MM.1S (cell line): Measurements from ENCODE around the gene GCFC2.

Experiments used
- DNase-seq: peaks from one replicate; pipeline ENCODE4 v3.0.0-alpha.2; 2015
- H2AFZ ChIP-seq: fragments of 300-600 bp; sonication (generic); 2 replicates; pipeline ENCODE4 v1.6.0; 2016; ENCODE audit warnings: antibody characterized with exemption, low read length
- H3F3A ChIP-seq: fragments of 300-600 bp; sonication (generic); 2 replicates; pipeline ENCODE4 v1.6.1; 2016; ENCODE audit warnings: mild to moderate bottlenecking, antibody characterized with exemption, low read length, moderate library complexity, mixed read lengths; ENCODE audit not compliant: insufficient read depth
- H3K27ac ChIP-seq: fragments of 300-600 bp; sonication (generic); 2 replicates; pipeline ENCODE4 v1.5.1; 2016; ENCODE audit warnings: mild to moderate bottlenecking, low read length
- H3K27me3 ChIP-seq: fragments of 300-600 bp; sonication (generic); replicated peaks from 2 replicates; pipeline ENCODE4 v1.6.0; 2016; ENCODE audit warnings: low read length; ENCODE audit not compliant: insufficient read depth
- H3K36me3 ChIP-seq: fragments of 300-600 bp; sonication (generic); replicated peaks from 2 replicates; pipeline ENCODE4 v1.6.1; 2016; ENCODE audit warnings: mild to moderate bottlenecking, low read length, mixed read lengths; ENCODE audit not compliant: insufficient read depth
- H3K4me1 ChIP-seq: fragments of 300-600 bp; sonication (generic); 2 replicates; pipeline ENCODE4 v1.6.1; 2016; ENCODE audit warnings: low read length, mixed read lengths
- H3K4me2 ChIP-seq: fragments of 300-600 bp; sonication (generic); 2 replicates; pipeline ENCODE4 v1.6.0; 2016; ENCODE audit warnings: low read depth, low read length
- H3K4me3 ChIP-seq: fragments of 300-600 bp; sonication (generic); 2 replicates; pipeline ENCODE4 v1.5.1; 2016; ENCODE audit warnings: low read length, mixed read lengths
- H3K79me2 ChIP-seq: fragments of 300-600 bp; sonication (generic); 2 replicates; pipeline ENCODE4 v1.6.1; 2016; ENCODE audit warnings: mixed run types, low read length, mixed read lengths
- H3K9ac ChIP-seq: fragments of 300-600 bp; sonication (generic); 2 replicates; pipeline ENCODE4 v1.6.1; 2016; ENCODE audit warnings: low read length, mixed read lengths
- H3K9me2 ChIP-seq: fragments of 300-600 bp; sonication (generic); replicated peaks from 2 replicates; pipeline ENCODE4 v1.6.1; 2016; ENCODE audit warnings: mild to moderate bottlenecking, low read length, mixed read lengths; ENCODE audit not compliant: insufficient read depth
- H3K9me3 ChIP-seq: fragments of 300-600 bp; sonication (generic); replicated peaks from 2 replicates; pipeline ENCODE4 v1.6.1; 2016; ENCODE audit warnings: mild to moderate bottlenecking, low read length, mixed read lengths; ENCODE audit not compliant: insufficient read depth
- H4K20me1 ChIP-seq: fragments of 300-600 bp; sonication (generic); 2 replicates; pipeline ENCODE4 v1.6.1; 2016; ENCODE audit warnings: mild to moderate bottlenecking, low read length, moderate library complexity, mixed read lengths; ENCODE audit not compliant: insufficient read depth
- EZH2 ChIP-seq: fragments of 300-600 bp; sonication (generic); optimal IDR thresholded peaks from 2 replicates; pipeline ENCODE3; 2017; ENCODE audit warnings: low read depth, mild to moderate bottlenecking, antibody characterized with exemption, low read length, mixed read lengths
- EZH2phosphoT487 ChIP-seq: fragments of 300-600 bp; sonication (generic); IDR thresholded peaks from 2 replicates; pipeline ENCODE4 v1.6.1; 2018; ENCODE audit warnings: antibody characterized with exemption, low read length
- TF ChIP-seq, protein P1 (sequence below): fragments of 300-600 bp; sonication (generic); IDR thresholded peaks from 2 replicates; pipeline ENCODE4 v1.5.1; 2016; ENCODE audit warnings: antibody characterized with exemption, low read length, mixed read lengths

The GCFC2 gene

DNA sequence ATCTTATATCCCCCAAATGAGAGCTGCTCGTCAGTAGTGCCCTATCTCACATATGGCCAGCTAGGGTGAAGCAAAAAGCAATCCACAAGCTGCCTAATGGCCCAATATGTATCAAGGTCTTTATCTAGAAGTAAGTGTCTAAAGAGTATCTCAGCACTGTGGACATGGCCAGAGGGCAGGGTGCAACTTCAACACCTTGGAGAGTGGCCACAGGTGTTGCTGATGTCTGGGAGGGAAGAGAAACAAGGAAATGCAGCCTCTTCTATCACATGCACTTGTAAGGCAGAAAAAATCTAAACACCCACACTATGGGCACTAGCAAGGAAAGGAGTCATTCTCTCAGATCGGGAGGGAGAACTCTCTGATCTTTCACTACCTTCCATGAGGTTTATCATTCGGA is 87.8 kb downstream of the GCFC2 start:
- Histone ChIP-seq H2AFZ (no peak overlapping the region), H3K36me3 (no peaks in the 10 kb centered on the region), H3K9me3 (no peaks in the 10 kb centered on the region), H3K4me2 (no peak overlapping the region), H3F3A (no peaks in the 10 kb centered on the region), H3K9me2 (no peaks in the 10 kb centered on the region), H3K27me3 (no peaks in the 10 kb centered on the region), H3K4me3 (no peak overlapping the region), H3K9ac (no peak overlapping the region), H3K27ac (no peak overlapping the region), H4K20me1 (no peaks in the 10 kb centered on the region), H3K79me2 (no peaks in the 10 kb centered on the region), H3K4me1 (no peaks in the 10 kb centered on the region)
- no peak for DNase-seq
- TF ChIP-seq EZH2 (no peak), EZH2phosphoT487 (no peak)
- TF ChIP-seq, protein P1, sequence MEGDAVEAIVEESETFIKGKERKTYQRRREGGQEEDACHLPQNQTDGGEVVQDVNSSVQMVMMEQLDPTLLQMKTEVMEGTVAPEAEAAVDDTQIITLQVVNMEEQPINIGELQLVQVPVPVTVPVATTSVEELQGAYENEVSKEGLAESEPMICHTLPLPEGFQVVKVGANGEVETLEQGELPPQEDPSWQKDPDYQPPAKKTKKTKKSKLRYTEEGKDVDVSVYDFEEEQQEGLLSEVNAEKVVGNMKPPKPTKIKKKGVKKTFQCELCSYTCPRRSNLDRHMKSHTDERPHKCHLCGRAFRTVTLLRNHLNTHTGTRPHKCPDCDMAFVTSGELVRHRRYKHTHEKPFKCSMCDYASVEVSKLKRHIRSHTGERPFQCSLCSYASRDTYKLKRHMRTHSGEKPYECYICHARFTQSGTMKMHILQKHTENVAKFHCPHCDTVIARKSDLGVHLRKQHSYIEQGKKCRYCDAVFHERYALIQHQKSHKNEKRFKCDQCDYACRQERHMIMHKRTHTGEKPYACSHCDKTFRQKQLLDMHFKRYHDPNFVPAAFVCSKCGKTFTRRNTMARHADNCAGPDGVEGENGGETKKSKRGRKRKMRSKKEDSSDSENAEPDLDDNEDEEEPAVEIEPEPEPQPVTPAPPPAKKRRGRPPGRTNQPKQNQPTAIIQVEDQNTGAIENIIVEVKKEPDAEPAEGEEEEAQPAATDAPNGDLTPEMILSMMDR: no peak

DNA sequence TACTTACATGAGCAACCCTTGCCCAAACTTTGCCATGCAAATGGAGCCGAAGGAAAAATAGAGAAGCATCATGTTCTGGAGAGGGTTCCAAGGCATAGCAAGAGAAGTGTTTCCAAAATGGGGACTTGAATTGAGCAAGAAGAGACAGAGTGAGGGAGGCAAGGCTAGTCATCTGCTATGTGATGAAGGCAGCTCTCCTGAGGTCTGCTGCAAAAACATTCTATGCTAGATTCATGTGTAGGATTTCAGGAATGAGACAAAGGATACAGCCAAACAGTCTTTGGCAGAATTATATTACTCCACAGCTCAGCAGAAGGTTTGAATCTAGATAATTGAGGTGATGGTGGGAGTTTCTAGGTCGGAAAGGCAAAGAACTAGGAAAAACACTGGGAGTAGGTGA is 88.2 kb downstream of the GCFC2 start:
- TF ChIP-seq EZH2 (no peak), EZH2phosphoT487 (no peak)
- TF ChIP-seq, protein P1: no peak
- H3K79me2 ChIP-seq: no peaks in the 10 kb centered on the region

DNA sequence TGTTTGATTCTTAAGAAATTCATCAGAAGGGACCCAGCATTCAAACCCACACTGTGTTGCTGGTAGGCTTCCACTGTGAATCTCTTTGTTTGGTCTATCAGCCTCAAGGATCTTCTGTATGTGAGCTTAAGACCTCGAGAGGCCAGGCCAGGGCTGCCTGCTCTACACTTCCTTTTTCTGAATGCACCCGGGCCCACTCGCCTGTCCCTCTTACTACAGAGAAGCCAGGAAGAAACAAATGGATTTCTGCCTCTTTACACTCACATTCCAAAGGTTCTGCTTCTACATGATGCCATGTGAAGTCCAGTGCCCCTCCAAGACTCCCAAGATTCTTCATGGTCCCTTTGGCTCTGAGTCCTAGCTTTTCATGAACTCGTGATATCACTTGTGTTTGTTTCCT is 89.5 kb downstream of the GCFC2 start:
- H3F3A ChIP-seq: no peaks in the 10 kb centered on the region
- TF ChIP-seq EZH2 (no peak), EZH2phosphoT487 (no peak)
- TF ChIP-seq, protein P1: no peak

More for the DNA sequence above, 88.2 kb downstream of the GCFC2 start:
- Histone ChIP-seq H3K36me3 (no peaks in the 10 kb centered on the region), H3K4me1 (no peaks in the 10 kb centered on the region), H3K9me3 (no peaks in the 10 kb centered on the region), H2AFZ (no peak overlapping the region), H3K9me2 (no peaks in the 10 kb centered on the region), H3K4me2 (no peak overlapping the region), H3K27ac (no peak overlapping the region), H3F3A (no peaks in the 10 kb centered on the region), H3K27me3 (no peaks in the 10 kb centered on the region), H3K4me3 (no peak overlapping the region), H3K9ac (no peak overlapping the region), H4K20me1 (no peaks in the 10 kb centered on the region)
- no peak for DNase-seq

More for the DNA sequence above, 89.5 kb downstream of the GCFC2 start:
- Histone ChIP-seq H3K36me3 (no peaks in the 10 kb centered on the region), H3K27ac (no peak overlapping the region), H3K4me2 (no peak overlapping the region), H3K9me2 (no peaks in the 10 kb centered on the region), H3K4me3 (no peak overlapping the region), H4K20me1 (no peaks in the 10 kb centered on the region), H3K79me2 (no peaks in the 10 kb centered on the region), H3K27me3 (no peaks in the 10 kb centered on the region), H2AFZ (no peak overlapping the region), H3K9ac (no peak overlapping the region), H3K4me1 (no peaks in the 10 kb centered on the region), H3K9me3 (no peaks in the 10 kb centered on the region)
- DNase-seq: no peak
